SK-N-MC (cell line): ENCODE measurements around the gene CHRM3.

Source experiments
- EZH2 ChIP-seq: fragments of 200-600 bp; sonication (generic); IDR thresholded peaks from one replicate; pipeline ENCODE4 v1.6.1; 2017; ENCODE audit warnings: antibody characterized with exemption
- POLR2AphosphoS5 ChIP-seq: IDR thresholded peaks from 2 replicates; pipeline ENCODE4 v1.6.1; 2012; ENCODE audit warnings: mild to moderate bottlenecking, low read depth, low read length, borderline replicate concordance

DNA sequence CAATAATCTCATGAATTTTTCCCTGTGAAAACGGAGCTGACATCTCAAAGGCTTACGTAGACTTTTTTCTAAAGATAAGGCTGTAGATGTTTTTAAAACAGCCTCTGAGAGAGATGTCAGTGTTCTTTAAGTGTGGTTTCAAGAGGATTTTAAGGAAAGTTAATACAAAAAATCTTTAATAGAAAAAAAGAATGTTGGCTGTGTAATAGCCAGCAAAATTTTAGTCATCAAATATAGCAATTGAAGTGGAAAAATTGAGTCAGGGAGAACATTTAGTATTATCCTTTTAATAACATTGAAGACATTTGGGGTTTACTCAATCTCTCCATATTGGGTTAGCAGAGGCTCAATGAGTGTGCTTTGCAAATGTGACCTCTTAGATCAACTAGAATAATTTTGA lies 38.6 kb upstream of the CHRM3 start:
- TF ChIP-seq POLR2AphosphoS5 (no peak), EZH2 (no peak)
